K562 (cell line): ENCODE measurements around the gene DHRS12. TPM values are rescaled to one million over a fixed set of nuclear protein-coding genes. Genes with fewer than 3 reads are reported as not detected.

Experiments
- BRCA1 ChIP-seq, 2 experiments: fragments of 450-650 bp in 1 of 2; sonication (generic) in 1 of 2; formaldehyde crosslinking in 1 of 2; IDR thresholded peaks; 2 replicates each; pipeline versions ENCODE4 v1.5.0 to v1.6.1; 2017 to 2020; ENCODE audit warnings: mild to moderate bottlenecking in 1 of 2, missing genetic modification reagents in 1 of 2
- BRF1 ChIP-seq: IDR thresholded peaks from 3 replicates; pipeline ENCODE4 v1.6.1; 2011; ENCODE audit warnings: borderline replicate concordance, mild to moderate bottlenecking; ENCODE audit not compliant: insufficient read length; ENCODE audit errors: extremely low read depth
- CEBPB ChIP-seq: fragments of 450-650 bp; IDR thresholded peaks from 2 replicates; pipeline ENCODE4 v1.6.1; 2016; ENCODE audit warnings: missing genetic modification characterization, missing compliant biosample characterization
- COPS2 ChIP-seq: fragments of 450-650 bp; conservative IDR thresholded peaks from 2 replicates; pipeline ENCODE4 v1.6.1; 2016; ENCODE audit warnings: mild to moderate bottlenecking, moderate library complexity
- ESRRB ChIP-seq: fragments of 250-450 bp; sonication (Bioruptor Pico); IDR thresholded peaks from 2 replicates; pipeline ENCODE4 v1.5.0; 2020; ENCODE audit warnings: mild to moderate bottlenecking, moderate library complexity, borderline replicate concordance
- IRF2 ChIP-seq: sonication (generic); formaldehyde crosslinking; IDR thresholded peaks from 2 replicates; pipeline ENCODE4 v1.8.1; 2022; ENCODE audit warnings: mild to moderate bottlenecking, missing genetic modification reagents
- MAFF ChIP-seq: IDR thresholded peaks from 2 replicates; pipeline ENCODE4 v1.6.1; 2012; ENCODE audit warnings: low read length, improper control_type of control experiment
- MIER1 ChIP-seq: fragments of 450-650 bp; IDR thresholded peaks from 2 replicates; pipeline ENCODE4 v1.6.1; 2016; ENCODE audit warnings: antibody characterized with exemption, mild to moderate bottlenecking, low read depth
- MTA1 ChIP-seq: fragments of 450-650 bp; IDR thresholded peaks from 2 replicates; pipeline ENCODE4 v1.6.1; 2017; ENCODE audit warnings: borderline replicate concordance
- NBN ChIP-seq: fragments of 450-650 bp; IDR thresholded peaks from 2 replicates; pipeline ENCODE4 v1.6.1; 2016; ENCODE audit warnings: low read depth, mild to moderate bottlenecking
- NFIC ChIP-seq: fragments of 450-650 bp; IDR thresholded peaks from 2 replicates; pipeline ENCODE4 v1.6.1; 2017; ENCODE audit warnings: mild to moderate bottlenecking, inconsistent platforms
- NFIX ChIP-seq: fragments of 250-450 bp; sonication (Bioruptor Pico); IDR thresholded peaks from 2 replicates; pipeline ENCODE4 v1.4.0; 2020; ENCODE audit warnings: low read depth, mild to moderate bottlenecking, moderate library complexity
- NR3C1 ChIP-seq: sonication (generic); formaldehyde crosslinking; IDR thresholded peaks from 2 replicates; pipeline ENCODE4 v1.8.1; 2022; ENCODE audit warnings: missing genetic modification reagents
- PML ChIP-seq: IDR thresholded peaks from 2 replicates; pipeline ENCODE4 v1.6.1; 2012; ENCODE audit warnings: low read length, inconsistent platforms
- POLR2AphosphoS5 ChIP-seq: IDR thresholded peaks from 2 replicates; pipeline ENCODE4 v1.6.1; 2011; ENCODE audit warnings: mild to moderate bottlenecking, low read depth, low read length, moderate library complexity; ENCODE audit not compliant: control insufficient read depth, insufficient read depth
- SIX5 ChIP-seq, 2 experiments: IDR thresholded peaks; 2 replicates each; pipeline ENCODE4 v1.6.1; 2011; ENCODE audit warnings: low read length in 2 of 2, borderline replicate concordance in 1 of 2, low read depth in 1 of 2, mild to moderate bottlenecking in 1 of 2, moderate library complexity in 1 of 2; ENCODE audit not compliant: insufficient read depth in 1 of 2
- STAT5B ChIP-seq: fragments of 250-450 bp; sonication (Bioruptor Pico); IDR thresholded peaks from 2 replicates; pipeline ENCODE4 v1.8.0; 2021; ENCODE audit warnings: mild to moderate bottlenecking, inconsistent platforms
- TAF15 ChIP-seq: fragments of 200-400 bp; formaldehyde crosslinking; IDR thresholded peaks from 2 replicates; pipeline ENCODE4 v1.6.1; 2017; ENCODE audit warnings: mild to moderate bottlenecking, low read depth, low read length, moderate library complexity
- ZNF224 ChIP-seq: sonication (generic); formaldehyde crosslinking; IDR thresholded peaks from 2 replicates; pipeline ENCODE4 v1.8.0; 2022; ENCODE audit warnings: mild to moderate bottlenecking, missing genetic modification reagents
- ZNF263 ChIP-seq: sonication (generic); formaldehyde crosslinking; IDR thresholded peaks from 2 replicates; pipeline ENCODE4 v1.8.0; 2022; ENCODE audit warnings: mild to moderate bottlenecking, missing genetic modification reagents, borderline replicate concordance
- ZNF76 ChIP-seq: fragments of 250-450 bp; sonication (Bioruptor Pico); IDR thresholded peaks from 2 replicates; pipeline ENCODE4 v1.4.0; 2020; ENCODE audit warnings: mild to moderate bottlenecking, moderate library complexity, borderline replicate concordance
- polyA plus RNA-seq, 8 experiments: library from polyadenylated mRNA; depleted of rRNA in 4 of 8; stranded (reverse) in 5 of 8; unstranded in 3 of 8; fragments of >200 nt; fragmentation: Nextera tagmentation in 2 of 8; fragmentation: Illumina TruSeq in 1 of 8; extraction: Ambion mirVana in 2 of 8; extraction: Trizol in 1 of 8; gene quantifications; 2 replicates each; pipeline versions ENCODE4 v1.2.1 to v1.2.3, GENCODE V29; 2011 to 2014; ENCODE audit warnings: inconsistent platforms in 1 of 8, missing spikeins in 1 of 8
- total RNA-seq, 7 experiments: library from RNA; depleted of rRNA in 6 of 7; stranded (reverse); fragments of >200 nt in 6 of 7; fragmentation: Illumina TruSeq in 2 of 7; extraction: Trizol in 2 of 7; gene quantifications; 2 replicates each; pipeline versions ENCODE4 v1.2.1 to v1.2.3, GENCODE V29; 2011 to 2021; ENCODE audit warnings: low replicate concordance in 1 of 7
- TF ChIP-seq, protein P1 (sequence below): fragments of 250-450 bp; sonication (Bioruptor Pico); IDR thresholded peaks from 2 replicates; pipeline ENCODE4 v1.6.1; 2021; ENCODE audit warnings: mild to moderate bottlenecking

Gene DHRS12
- total and polyA plus RNA-seq, 9 of the 15 experiments (the other 6 are each of a cell fraction or from before 2014, with no cell fraction given), result 0.62 to 2.7 (median 0.98) TPM

DNA sequence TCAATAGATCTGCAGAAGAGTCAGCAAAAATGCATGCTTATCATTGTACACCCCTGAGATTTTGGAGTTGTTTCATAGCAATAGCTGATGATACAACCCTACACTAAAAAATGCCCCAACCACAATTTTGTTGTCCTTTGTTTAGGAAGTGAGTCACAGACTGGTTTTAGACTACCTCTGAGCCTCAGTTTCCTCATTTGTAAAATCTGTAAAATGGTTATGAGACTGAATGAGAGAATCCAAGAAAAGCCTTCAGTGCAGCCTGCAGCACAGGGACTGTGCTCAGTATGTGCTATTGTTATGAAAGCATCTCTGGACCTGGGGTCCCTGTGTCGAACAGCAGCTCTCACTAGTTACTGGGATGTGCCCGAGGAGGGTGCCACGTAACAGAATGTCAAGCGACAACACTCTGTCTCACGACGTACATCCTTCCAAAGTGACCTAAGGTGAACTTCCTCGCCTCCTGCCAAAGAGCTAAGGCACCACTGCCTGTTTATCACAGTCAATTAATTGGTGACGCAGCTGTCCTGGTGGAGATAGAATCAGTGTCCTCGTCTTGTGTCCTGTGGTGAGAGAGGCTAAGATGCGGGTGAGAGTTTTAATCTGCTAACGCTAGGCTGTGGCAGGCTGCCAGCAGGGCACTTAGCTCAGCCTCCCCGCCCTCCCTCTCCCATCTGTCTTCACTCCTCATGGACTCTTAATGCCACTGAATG lies 18.1 kb downstream of the DHRS12 start (continued):
- TF ChIP-seq ZNF224 (CRISPR knock-in tag), result no peak
- no peak for TF ChIP-seq BRF1
- peak; percentile 94 for TF ChIP-seq NFIC
- no peak for TF ChIP-seq IRF2 (CRISPR knock-in tag)
- no peak for TF ChIP-seq NBN
- TF ChIP-seq ESRRB (CRISPR knock-in tag), result no peak
- TF ChIP-seq PML, result peak; percentile 44; the same call in 1 of the 2 replicates
- no peak for TF ChIP-seq COPS2
- TF ChIP-seq MTA1, result no peak
- TF ChIP-seq NR3C1 (CRISPR knock-in tag), result no peak
- TF ChIP-seq CEBPB, result no peak
- no peak for TF ChIP-seq TAF15
- no peak for TF ChIP-seq NFIX (CRISPR knock-in tag)
- no peak for TF ChIP-seq SIX5 (IDR thresholded peaks at IDR 0.05; ENCODE audit: borderline replicate concordance in 1 of 2, insufficient read depth in 1 of 2, low read depth in 1 of 2, low read length in 2 of 2)
- TF ChIP-seq STAT5B (CRISPR knock-in tag), result no peak
- no peak for TF ChIP-seq BRCA1 (IDR thresholded peaks at IDR 0.05)
- TF ChIP-seq BRCA1 (CRISPR knock-in tag; IDR thresholded peaks at IDR 0.05), result no peak
- no peak for TF ChIP-seq MIER1
- peak; percentile 62; the same call in 1 of the 2 replicates for TF ChIP-seq POLR2AphosphoS5
- TF ChIP-seq ZNF263 (CRISPR knock-in tag), result no peak
- TF ChIP-seq, protein P1, sequence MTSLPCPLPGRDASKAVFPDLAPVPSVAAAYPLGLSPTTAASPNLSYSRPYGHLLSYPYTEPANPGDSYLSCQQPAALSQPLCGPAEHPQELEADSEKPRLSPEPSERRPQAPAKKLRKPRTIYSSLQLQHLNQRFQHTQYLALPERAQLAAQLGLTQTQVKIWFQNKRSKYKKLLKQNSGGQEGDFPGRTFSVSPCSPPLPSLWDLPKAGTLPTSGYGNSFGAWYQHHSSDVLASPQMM, result no peak
- no peak for TF ChIP-seq ZNF76 (CRISPR knock-in tag)
- TF ChIP-seq MAFF, result no peak
